HG02678 (cell line): ENCODE measurements around the gene L3MBTL1.
"Not testable (repeated sequence)": the region's sequence is repeated elsewhere in the genome, so short reads cannot be mapped to it uniquely, and the experiment has no call there.

Source experiments
- ATAC-seq: cut with Tn5 transposase; IDR thresholded peaks from one replicate; pipeline ENCODE4 v1.9.1; 2021; ENCODE audit warnings: mild to moderate bottlenecking, moderate library complexity; ENCODE audit not compliant: unreplicated experiment

The L3MBTL1 gene

GRCh38 chr20:43502021-43502420, 5.5 kb upstream of the L3MBTL1 start:
- ATAC-seq = not testable (repeated sequence)

- no peak for ATAC-seq
Measured at GRCh38 chr20:43506238-43506637, 1.3 kb upstream of the L3MBTL1 start.

GRCh38 chr20:43508106-43508505, 609 bp downstream of the L3MBTL1 start:
- ATAC-seq = no peak

- ATAC-seq = no peak
Measured at GRCh38 chr20:43508604-43509040, 1.1 kb downstream of the L3MBTL1 start.

- no peak for ATAC-seq
Measured at GRCh38 chr20:43511879-43512278, 4.4 kb downstream of the L3MBTL1 start.

- no peak for ATAC-seq
Measured at GRCh38 chr20:43513372-43513930, 6.0 kb downstream of the L3MBTL1 start.

- ATAC-seq = peak; percentile 80
Measured at GRCh38 chr20:43513931-43514647, 6.6 kb downstream of the L3MBTL1 start.

GRCh38 chr20:43514648-43514999, 7.1 kb downstream of the L3MBTL1 start:
- ATAC-seq = peak; percentile 9

GRCh38 chr20:43515628-43516027, 8.1 kb downstream of the L3MBTL1 start:
- no peak for ATAC-seq

- ATAC-seq = no peak
Measured at GRCh38 chr20:43516251-43516824, 8.8 kb downstream of the L3MBTL1 start.

GRCh38 chr20:43520074-43520630, 12.7 kb downstream of the L3MBTL1 start:
- ATAC-seq = no peak

- no peak for ATAC-seq
Measured at GRCh38 chr20:43525021-43525420, 17.5 kb downstream of the L3MBTL1 start.

GRCh38 chr20:43528258-43528875, 20.9 kb downstream of the L3MBTL1 start:
- ATAC-seq = no peak

- ATAC-seq = no peak
Measured at GRCh38 chr20:43529051-43529450, 21.6 kb downstream of the L3MBTL1 start.

GRCh38 chr20:43529457-43530153, 22.1 kb downstream of the L3MBTL1 start:
- ATAC-seq = no peak

GRCh38 chr20:43530321-43531090, 23.0 kb downstream of the L3MBTL1 start:
- ATAC-seq = no peak

- no peak for ATAC-seq
Measured at GRCh38 chr20:43531091-43531443, 23.6 kb downstream of the L3MBTL1 start.

- ATAC-seq = no peak
Measured at GRCh38 chr20:43532416-43533055, 25.0 kb downstream of the L3MBTL1 start.

- ATAC-seq = no peak
Measured at GRCh38 chr20:43533060-43533459, 25.6 kb downstream of the L3MBTL1 start.

- no peak for ATAC-seq
Measured at GRCh38 chr20:43534016-43534415, 26.5 kb downstream of the L3MBTL1 start.
